ENCODE data around the gene SPATA6. TPM values are rescaled to one million over a fixed set of nuclear protein-coding genes. Genes with fewer than 3 reads are reported as not detected.

The SPATA6 gene
- total and polyA plus RNA-seq, 2 donors (not counting 1 experiment from before 2014, with no cell fraction given) = 1.9 to 6.7 TPM

DNA sequence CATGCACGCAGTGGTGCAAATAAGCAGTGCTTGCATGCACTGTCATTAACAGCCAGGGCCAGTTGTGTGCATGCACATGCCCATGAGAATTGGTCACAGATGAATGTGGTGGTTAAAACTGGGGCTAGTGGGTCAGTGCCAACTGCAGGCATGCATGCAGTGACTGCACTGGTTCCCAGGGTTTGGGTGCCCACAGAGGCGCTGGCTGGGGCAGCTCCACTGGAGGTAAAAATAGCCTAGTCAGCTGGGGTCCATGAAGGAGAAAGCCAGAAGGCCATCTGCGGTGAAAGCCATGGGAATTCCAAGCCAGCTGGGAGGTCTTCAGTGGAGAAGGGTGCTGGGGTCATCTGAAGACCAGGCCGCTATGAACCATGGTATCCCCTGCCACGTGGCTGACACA is 179.3 kb downstream of the SPATA6 start:
- no peak overlapping the region for H2AFZ ChIP-seq (ENCODE audit: insufficient read depth, low read depth, low read length, poor library complexity, severe bottlenecking)
- H3K27me3 ChIP-seq (replicated peaks in 1 of 4; ENCODE audit: control extremely low read depth in 1 of 4, control insufficient read depth in 3 of 4, insufficient read depth in 4 of 4, low read length in 3 of 4) = no peaks in the 10 kb centered on the region
- intact Hi-C loops (cut with micrococcal nuclease) = no loop called here
- H3K27me3 Mint-ChIP-seq = no peaks in the 10 kb centered on the region
- no peaks in the 10 kb centered on the region for H3K4me1 Mint-ChIP-seq
- no peak overlapping the region for H3K9ac ChIP-seq (ENCODE audit: low read length)
- DNase-seq (no peak), ATAC-seq (ENCODE audit: low read depth) (no peak)
- no peaks in the 10 kb centered on the region for H3K36me3 ChIP-seq (replicated peaks in 1 of 2; ENCODE audit: control extremely low read depth in 1 of 2, control insufficient read depth in 1 of 2, extremely low read depth in 1 of 2, insufficient read depth in 2 of 2, low read length in 1 of 2)
- H3K9me3 Mint-ChIP-seq (ENCODE audit: insufficient read depth) = no peaks in the 10 kb centered on the region
- no peak overlapping the region for H3K4me3 Mint-ChIP-seq
- TF ChIP-seq, protein P1, sequence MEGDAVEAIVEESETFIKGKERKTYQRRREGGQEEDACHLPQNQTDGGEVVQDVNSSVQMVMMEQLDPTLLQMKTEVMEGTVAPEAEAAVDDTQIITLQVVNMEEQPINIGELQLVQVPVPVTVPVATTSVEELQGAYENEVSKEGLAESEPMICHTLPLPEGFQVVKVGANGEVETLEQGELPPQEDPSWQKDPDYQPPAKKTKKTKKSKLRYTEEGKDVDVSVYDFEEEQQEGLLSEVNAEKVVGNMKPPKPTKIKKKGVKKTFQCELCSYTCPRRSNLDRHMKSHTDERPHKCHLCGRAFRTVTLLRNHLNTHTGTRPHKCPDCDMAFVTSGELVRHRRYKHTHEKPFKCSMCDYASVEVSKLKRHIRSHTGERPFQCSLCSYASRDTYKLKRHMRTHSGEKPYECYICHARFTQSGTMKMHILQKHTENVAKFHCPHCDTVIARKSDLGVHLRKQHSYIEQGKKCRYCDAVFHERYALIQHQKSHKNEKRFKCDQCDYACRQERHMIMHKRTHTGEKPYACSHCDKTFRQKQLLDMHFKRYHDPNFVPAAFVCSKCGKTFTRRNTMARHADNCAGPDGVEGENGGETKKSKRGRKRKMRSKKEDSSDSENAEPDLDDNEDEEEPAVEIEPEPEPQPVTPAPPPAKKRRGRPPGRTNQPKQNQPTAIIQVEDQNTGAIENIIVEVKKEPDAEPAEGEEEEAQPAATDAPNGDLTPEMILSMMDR (IDR thresholded peaks at IDR 0.05) = no peak
- no peak for TF ChIP-seq EZH2 (IDR thresholded peaks at IDR 0.05; ENCODE audit: borderline replicate concordance, insufficient read depth, low read depth, low read length, poor library complexity, severe bottlenecking)
- no peaks in the 10 kb centered on the region for H4K20me1 ChIP-seq (ENCODE audit: control insufficient read depth, insufficient read depth, low read length, poor library complexity, severe bottlenecking)
- H3K4me2 ChIP-seq (replicated peaks; ENCODE audit: low read depth, low read length, poor library complexity, severe bottlenecking) = no peak overlapping the region
- H3K4me1 ChIP-seq (ENCODE audit: control insufficient read depth in 2 of 2, insufficient read depth in 2 of 2, low read length in 2 of 2) = no peaks in the 10 kb centered on the region
- H3K27ac Mint-ChIP-seq = no peak overlapping the region
- WGBS (ENCODE audit: insufficient coverage) = 92% methylated on average over 5 of the region's 5 CpGs
- ChIA-PET CTCF (no interaction called here), POLR2A (no interaction called here)
- peaks cover 0 to 8% (median 0%) of the 10 kb centered on the region in 3 donors for H3K9me3 ChIP-seq (ENCODE audit: control extremely low read depth in 1 of 3, control insufficient read depth in 2 of 3, insufficient read depth in 1 of 3, low read length in 2 of 3)
- no peaks in the 10 kb centered on the region for H3K79me2 ChIP-seq (ENCODE audit: control insufficient read depth, insufficient read depth, low read length)
- H3K27ac ChIP-seq (ENCODE audit: low read length in 2 of 2) = no peak overlapping the region
- H3K4me3 ChIP-seq (ENCODE audit: control extremely low read depth in 1 of 5, extremely low read depth in 1 of 5, insufficient read depth in 1 of 5, low read depth in 2 of 5, low read length in 4 of 5) = no peak overlapping the region

DNA sequence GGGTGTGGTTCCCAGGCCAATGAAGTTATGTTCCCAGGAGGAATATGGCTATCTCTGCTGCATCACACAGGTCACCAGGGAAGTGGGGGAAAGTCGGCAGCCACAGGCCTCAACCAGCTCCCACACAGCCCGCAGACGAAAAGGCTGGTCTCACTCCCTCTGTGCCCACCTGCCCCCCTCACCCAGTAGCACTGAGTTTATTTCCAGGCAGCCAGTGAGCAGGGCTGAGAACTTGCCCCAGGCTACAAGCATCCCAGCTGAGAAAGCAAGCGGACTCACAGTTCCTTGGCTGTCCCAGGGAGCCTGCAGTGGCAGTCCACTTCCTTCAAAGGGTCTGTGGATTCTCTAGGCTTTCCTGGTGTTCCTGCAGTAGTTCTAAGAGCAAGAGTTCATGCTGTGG is 180.6 kb downstream of the SPATA6 start:
- H3K9me3 Mint-ChIP-seq (ENCODE audit: insufficient read depth) = no peaks in the 10 kb centered on the region
- CTCF ChIA-PET = no interaction called here
- no peak for TF ChIP-seq EZH2 (IDR thresholded peaks at IDR 0.05; ENCODE audit: borderline replicate concordance, insufficient read depth, low read depth, low read length, poor library complexity, severe bottlenecking)
- TF ChIP-seq, protein P1 (IDR thresholded peaks at IDR 0.05) = no peak
- DNase-seq = no peak
- H3K4me3 Mint-ChIP-seq = no peak overlapping the region
- H3K4me1 Mint-ChIP-seq = no peaks in the 10 kb centered on the region
- intact Hi-C loops (cut with micrococcal nuclease) = no loop called here
- Histone ChIP-seq H3K4me3 (ENCODE audit: control extremely low read depth in 1 of 5, extremely low read depth in 1 of 5, insufficient read depth in 1 of 5, low read depth in 2 of 5, low read length in 4 of 5) (no peak overlapping the region), H3K9ac (ENCODE audit: low read length) (no peak overlapping the region), H3K27ac (ENCODE audit: low read length in 2 of 2) (no peak overlapping the region), H2AFZ (ENCODE audit: insufficient read depth, low read depth, low read length, poor library complexity, severe bottlenecking) (no peak overlapping the region), H4K20me1 (ENCODE audit: control insufficient read depth, insufficient read depth, low read length, poor library complexity, severe bottlenecking) (no peaks in the 10 kb centered on the region), H3K4me2 (replicated peaks; ENCODE audit: low read depth, low read length, poor library complexity, severe bottlenecking) (no peak overlapping the region), H3K79me2 (ENCODE audit: control insufficient read depth, insufficient read depth, low read length) (no peaks in the 10 kb centered on the region), H3K4me1 (ENCODE audit: control insufficient read depth in 2 of 2, insufficient read depth in 2 of 2, low read length in 2 of 2) (no peaks in the 10 kb centered on the region), H3K9me3 (ENCODE audit: control extremely low read depth in 1 of 3, control insufficient read depth in 2 of 3, insufficient read depth in 1 of 3, low read length in 2 of 3) (peaks cover 0 to 8% (median 0%) of the 10 kb centered on the region in 3 donors), H3K27me3 (replicated peaks in 1 of 4; ENCODE audit: control extremely low read depth in 1 of 4, control insufficient read depth in 3 of 4, insufficient read depth in 4 of 4, low read length in 3 of 4) (peaks cover 0 to 2% (median 0%) of the 10 kb centered on the region in 4 experiments), H3K36me3 (replicated peaks in 1 of 2; ENCODE audit: control extremely low read depth in 1 of 2, control insufficient read depth in 1 of 2, extremely low read depth in 1 of 2, insufficient read depth in 2 of 2, low read length in 1 of 2) (no peaks in the 10 kb centered on the region)
- ATAC-seq (ENCODE audit: low read depth) = no peak
- no peaks in the 10 kb centered on the region for H3K27me3 Mint-ChIP-seq
- WGBS (ENCODE audit: insufficient coverage) = 98% methylated on average over 4 of the region's 4 CpGs
- H3K27ac Mint-ChIP-seq = no peak overlapping the region
- POLR2A ChIA-PET = no interaction called here
